HG02798 (cell line): ENCODE data around the gene CNMD.
"Not testable (repeated sequence)": the region's sequence is repeated elsewhere in the genome, so short reads cannot be mapped to it uniquely, and the experiment has no call there.

ENCODE experiments used
- ATAC-seq: cut with Tn5 transposase; IDR thresholded peaks from one replicate; pipeline ENCODE4 v1.9.1; 2021; ENCODE audit warnings: mild to moderate bottlenecking; ENCODE audit not compliant: unreplicated experiment, poor library complexity

The CNMD gene

DNA sequence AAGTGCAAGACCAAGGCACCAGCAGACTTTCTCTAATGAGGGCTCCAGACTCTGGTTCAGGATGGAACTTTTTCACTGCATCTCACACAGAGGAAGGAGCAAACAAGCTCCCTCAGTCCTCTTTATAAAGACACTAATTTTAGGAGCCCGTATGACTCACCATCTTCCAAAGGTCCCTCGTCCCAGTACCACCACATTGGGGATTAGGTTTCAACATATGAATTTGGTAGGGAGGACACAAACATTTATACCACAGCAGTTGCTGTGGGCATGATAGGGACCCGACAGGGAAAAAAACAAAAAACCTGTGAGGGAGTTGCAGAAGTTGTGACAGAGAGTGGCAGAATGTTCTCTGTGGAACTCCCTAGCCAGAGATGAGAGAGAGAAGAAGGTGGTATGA, 6.5 kb upstream of the CNMD start:
- no peak for ATAC-seq

DNA sequence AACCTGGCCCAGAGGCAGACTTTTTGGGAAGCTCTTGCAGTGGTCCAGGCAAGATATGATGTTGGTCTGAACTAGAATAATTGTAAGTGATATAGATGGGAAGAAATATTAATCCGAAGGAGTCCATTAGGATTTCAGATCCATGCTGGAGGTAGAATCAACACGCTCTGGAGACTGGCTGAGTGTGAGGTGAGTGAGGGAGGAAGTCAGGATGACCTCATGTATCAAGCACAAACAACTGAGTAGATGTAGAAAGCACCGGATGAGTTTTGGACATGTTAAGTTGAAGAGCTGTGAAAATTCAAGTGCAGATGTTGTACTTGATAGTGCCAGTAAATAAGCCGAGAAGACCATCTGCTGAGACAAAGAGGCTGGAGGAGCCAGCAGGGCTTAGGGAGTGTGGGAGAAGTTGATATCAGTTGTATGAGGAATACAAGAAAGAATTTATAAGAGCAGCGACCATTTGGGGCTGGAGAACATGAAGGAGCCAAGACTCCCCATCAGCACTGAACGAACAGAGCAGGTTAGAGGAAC, 5.3 kb upstream of the CNMD start:
- no peak for ATAC-seq

DNA sequence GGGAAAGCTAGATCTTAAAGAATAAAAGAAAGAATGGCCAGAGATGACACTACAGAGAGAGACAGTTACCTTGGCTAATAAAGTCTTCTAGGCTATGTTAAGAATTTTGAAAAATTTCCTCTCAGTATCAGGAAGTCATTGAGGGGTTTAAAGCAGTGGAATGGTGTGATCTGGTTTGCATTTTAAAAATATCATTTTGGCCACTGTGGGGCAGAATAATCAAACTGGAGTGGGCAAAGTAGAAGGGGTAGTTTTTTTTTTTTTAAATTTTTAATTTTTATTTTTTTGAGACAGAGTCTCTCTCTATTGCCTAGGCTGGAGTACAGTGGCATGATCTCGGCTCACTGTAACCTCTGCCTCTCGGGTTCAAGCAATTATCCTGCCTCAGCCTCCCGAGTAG, 4.4 kb upstream of the CNMD start:
- ATAC-seq: no peak

GRCh38 chr13:52743569-52743968, 3.9 kb upstream of the CNMD start:
- ATAC-seq: no peak

DNA sequence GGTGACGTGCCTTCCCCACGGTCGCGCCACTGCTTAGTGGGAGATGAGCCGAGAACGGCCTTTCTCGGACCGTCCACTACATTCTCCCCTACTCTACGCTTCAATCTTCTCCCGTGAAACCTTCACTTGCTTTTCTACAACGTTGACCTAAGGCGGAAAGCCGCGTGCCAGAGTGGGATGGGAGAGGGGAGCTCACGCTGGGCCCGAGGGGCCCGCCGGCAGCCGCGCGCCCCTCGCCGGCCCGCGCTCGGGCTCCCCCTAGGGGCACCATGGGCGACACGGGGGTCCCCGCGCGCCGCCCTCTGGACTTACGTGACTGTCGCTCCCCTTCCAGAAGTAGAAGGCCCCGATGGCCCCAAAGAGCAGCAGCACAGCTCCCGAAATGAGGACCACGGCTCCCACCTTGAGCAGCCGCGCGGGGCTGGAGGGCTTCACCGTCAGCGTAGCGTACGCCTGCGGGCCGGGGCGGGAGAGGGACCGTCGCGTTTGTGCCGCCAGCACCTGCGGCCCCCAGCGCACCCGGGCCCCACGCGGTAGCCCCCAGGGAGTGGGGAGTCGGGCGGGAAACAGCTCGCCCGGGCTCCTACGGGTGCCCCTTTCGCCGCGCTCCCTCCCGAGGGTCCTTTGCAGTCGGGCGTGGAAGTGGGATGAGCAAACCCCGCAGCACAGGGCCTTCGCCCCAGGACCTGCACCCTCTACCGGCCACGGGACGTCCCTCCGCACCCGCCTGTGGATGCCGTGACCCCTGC, 727 bp downstream of the CNMD start:
- ATAC-seq: peak; percentile 75

DNA sequence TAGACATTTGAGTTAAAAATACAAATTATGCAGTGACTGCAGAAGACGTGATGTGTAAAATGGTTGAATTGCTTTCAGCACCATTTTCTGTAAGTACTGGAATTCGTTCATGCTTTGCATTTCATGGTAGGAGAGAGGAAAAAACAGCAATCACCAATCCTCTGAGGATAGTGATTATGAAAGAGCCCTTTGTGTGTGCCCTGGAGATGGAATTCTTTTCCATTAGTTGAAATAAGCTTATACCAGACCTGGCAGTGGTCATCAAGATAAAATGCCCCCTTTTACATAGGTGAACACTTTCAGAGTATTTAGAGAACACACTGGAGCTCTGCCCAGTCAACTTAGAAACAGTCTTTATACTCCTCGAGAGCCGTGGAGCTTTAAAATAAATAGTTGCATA, 1.7 kb downstream of the CNMD start:
- no peak for ATAC-seq

DNA sequence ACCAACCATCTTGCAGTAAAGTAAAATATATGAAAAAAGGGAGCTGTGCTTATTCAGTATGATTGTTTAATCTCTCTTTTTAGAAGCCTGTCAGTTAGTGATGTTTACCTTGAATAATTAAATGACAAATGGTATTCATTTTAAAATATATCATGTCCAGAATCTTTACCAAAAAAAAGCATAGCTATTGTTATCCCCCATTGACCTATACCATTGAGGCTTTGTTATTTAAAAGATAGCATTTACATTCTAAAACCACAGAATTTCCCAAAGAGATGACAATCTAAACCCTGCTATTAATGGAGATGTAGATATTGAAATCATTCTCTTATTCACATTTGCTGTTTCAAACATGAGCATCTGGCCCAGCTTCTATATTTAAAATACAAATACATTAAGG, 2.2 kb downstream of the CNMD start:
- no peak for ATAC-seq

DNA sequence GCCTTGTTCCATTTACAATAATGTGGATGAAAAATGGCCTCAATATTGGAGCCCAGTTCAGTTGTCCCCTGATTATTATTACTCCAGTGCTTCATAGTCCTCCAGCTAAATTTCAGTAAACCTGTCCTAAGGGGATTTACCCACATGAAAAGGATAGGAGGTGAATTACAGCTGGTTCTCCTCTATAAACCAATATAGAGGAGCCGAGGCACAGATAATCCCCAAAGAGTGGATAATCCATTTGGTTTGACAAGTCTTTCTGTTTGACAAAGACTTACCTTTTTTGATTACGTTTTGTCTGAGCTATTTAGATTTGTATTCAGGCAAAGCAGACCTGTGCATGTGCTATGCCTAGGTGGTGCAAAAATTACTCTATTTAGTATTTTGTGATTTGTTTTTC, 2.7 kb downstream of the CNMD start:
- no peak for ATAC-seq

GRCh38 chr13:52734075-52734623, 5.5 kb downstream of the CNMD start:
- ATAC-seq: no peak

DNA sequence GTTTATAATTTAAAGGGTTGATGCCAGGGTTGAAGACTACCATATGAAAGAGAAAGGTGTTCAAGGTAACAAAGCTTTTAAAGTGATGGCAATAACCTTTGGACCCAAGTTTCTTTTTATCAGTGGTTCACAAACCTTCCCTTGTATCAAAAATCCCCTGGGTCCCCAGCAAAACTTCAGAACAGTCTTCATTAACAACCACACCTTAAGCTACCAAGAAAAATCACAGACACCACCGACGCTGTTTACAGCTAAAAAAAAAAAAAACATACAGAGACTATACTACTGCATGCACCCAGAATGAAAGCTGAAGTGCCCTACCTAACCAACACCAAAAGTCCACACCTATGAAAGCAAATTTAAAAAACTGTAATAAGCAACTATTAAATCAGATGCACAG, 13.4 kb downstream of the CNMD start:
- ATAC-seq: no peak

DNA sequence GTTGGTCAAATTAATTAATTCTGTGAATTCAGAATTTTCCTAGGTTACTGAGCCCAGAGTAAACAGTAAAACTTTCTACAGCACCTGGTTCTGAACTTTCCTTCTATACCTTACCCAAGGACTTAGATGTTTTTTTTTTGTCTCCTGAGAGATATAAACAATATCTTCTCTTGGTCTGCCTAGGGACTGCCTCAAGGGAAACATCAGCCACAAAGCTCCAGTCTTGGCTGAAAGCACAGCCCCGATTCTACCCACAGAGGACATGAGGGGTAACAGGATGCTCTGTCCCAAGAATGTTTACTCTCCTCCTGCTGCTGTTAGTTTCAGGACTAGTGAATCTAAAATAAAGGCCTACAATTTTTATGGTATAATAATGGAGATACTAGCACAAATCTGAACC, 14.3 kb downstream of the CNMD start:
- ATAC-seq: no peak

- no peak for ATAC-seq
These were observed 16.4 kb downstream of the CNMD start for GRCh38 chr13:52723181-52723580.

DNA sequence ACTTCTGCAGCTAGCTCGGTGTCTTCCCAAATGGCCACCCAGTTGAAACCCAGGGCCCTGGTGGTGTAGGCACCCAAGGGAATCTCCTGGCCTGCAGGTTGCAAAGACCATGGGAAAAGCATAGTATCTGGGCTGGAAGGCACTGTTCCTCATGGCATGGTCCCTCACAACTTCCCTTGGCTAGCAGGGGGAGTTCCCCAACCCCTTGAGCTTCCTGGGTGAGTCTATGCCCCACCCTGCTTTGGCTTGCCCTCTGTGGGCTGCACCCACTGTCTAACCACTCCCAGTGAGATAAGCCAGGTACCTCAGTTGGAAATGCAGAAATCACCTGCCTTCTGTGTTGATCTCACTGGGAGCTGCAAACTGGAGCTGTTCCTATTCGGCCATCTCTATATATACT, 18.3 kb downstream of the CNMD start:
- not testable (repeated sequence) for ATAC-seq

GRCh38 chr13:52720904-52721303, 18.7 kb downstream of the CNMD start:
- not testable (repeated sequence) for ATAC-seq

- ATAC-seq: no peak
These were observed 25.7 kb downstream of the CNMD start for GRCh38 chr13:52713894-52714293.

DNA sequence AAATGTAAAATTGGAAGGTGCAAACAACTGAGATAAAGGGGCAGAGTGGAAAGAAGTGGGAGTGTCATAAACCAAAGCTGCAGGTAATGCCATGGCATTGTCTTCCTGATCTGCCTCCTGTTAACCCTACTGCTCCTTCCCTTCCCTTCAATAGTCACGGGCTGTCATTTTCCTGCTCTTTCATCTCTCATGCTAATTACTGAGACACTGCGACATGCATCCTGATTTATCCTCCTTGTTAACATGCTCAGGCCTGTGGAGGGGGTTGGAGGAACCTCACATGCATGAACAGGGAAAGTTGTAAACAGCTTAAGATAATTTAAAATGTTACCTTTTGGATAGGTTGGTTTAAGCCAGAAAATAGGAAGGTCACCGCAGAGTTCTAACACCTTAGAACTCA, 27.2 kb downstream of the CNMD start:
- no peak for ATAC-seq

- no peak for ATAC-seq
These were observed 28.3 kb downstream of the CNMD start for GRCh38 chr13:52711286-52711685.

DNA sequence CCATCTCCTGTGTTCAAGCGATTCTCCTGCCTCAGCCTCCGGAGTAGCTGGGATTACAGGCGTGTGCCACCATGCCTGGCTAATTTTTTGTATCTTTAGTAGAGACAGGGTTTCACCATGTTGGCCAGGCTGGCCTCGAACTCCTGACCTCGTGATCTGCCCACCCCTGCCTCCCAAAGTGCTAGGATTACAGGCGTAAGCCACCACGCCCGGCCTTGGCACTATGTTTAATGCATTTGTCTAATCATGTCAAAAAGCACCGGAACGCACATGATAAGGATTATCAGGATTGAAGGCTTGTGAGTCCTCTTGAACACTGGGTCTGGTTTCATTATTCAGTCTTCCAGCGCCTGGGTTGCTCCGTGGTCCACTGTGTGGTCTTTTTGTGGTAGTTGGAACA, 31.4 kb downstream of the CNMD start:
- ATAC-seq: not testable (repeated sequence)

DNA sequence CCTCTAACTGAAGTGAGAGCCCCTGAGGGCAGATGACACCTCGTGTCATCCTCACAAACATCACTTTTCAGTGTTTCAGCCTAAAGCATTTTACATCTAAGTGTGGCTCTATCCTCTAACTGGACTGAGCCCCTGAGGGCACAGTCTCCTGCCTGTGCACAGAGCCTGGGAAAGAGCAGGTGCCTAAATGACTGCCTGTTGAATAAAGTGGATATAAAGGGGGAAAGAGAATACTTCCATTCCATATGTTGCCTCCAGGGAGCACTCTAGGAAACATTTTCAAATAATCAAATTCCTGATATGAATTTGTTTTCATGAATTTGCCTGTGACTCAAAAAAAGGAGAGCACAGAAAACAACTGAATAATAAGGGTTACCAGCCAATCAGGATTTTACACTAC, 32.2 kb downstream of the CNMD start:
- ATAC-seq: no peak

- no peak for ATAC-seq
These were observed 33.5 kb downstream of the CNMD start for GRCh38 chr13:52706081-52706480.

- ATAC-seq: no peak
These were observed 36.1 kb downstream of the CNMD start for GRCh38 chr13:52703482-52703881.
